HG02610 (cell line): ENCODE measurements around the gene SRR.

Experiments used
- ATAC-seq: cut with Tn5 transposase; IDR thresholded peaks from one replicate; pipeline ENCODE4 v1.9.1; 2021; ENCODE audit warnings: mild to moderate bottlenecking, moderate library complexity; ENCODE audit not compliant: unreplicated experiment

Gene SRR

GRCh38 chr17:2369551-2370210, 65.9 kb downstream of the SRR start:
- ATAC-seq = no peak

- no peak for ATAC-seq
Measured at GRCh38 chr17:2370211-2370589, 66.5 kb downstream of the SRR start.

DNA sequence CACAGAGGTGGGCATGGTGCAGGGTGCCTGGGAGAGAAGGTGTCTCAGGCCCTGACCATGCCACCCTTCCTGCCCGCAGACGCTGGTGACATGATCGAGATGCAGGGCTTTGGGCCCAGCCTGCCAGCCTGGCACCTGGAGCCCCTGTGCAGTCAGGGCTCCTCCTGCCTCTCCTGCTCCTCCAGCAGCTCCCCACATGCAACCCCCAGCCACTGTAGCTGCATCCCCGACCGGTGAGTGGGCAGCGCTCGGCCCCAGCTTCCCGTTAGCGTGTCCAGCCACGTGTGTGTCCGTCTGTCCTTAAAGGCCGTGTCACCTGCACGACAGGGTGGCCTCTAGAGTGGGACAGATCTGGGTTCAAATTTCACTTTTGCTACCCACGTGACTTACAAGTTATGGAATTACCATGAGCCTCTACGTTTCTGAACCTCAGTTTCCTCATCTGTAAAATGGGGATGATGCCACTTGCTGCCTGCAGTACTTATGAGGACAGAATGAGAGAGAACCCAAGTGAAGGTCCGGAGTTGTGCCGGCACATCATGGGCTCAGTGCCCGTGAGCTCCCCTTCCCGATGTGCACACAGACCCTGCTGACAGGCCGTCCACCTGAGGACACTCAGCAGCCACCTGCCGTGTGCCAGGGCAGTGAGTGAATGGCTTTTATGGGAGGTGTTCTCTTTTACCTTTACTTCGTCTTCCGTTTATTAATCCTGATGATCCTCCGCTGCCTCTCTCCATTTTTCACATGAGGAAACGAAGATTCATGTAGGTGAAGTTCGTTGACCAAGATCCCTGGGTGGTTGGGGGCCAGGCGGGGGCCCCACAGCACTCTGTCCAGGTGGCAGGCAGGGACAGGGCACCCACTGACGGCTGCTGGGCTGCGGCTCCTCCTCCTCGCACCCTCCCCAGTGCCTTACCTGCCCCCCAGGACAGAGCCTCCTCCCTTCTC, 67.7 kb downstream of the SRR start:
- ATAC-seq = no peak

DNA sequence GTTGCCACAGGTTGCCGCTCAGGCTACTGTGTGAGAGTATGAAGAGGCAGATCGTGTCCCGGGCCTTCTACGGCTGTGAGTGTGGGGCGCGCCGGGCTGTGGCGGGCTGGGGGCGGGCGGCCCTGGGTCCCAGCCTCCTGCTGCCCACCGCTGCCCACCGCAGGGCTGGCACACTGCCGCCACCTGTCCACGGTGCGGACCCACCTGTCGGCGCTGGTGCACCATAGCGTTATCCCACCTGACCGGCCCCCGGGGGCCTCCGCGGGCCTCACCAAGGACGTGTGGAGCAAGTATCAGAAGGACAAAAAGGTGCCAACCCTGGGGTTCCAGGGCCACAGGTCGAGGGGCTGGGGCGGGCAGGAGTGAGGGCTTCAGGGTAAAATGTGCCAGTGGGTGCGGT, 68.4 kb downstream of the SRR start:
- ATAC-seq = no peak

- ATAC-seq = no peak
Measured at GRCh38 chr17:2372681-2373080, 68.9 kb downstream of the SRR start.

- no peak for ATAC-seq
Measured at GRCh38 chr17:2373179-2373578, 69.4 kb downstream of the SRR start.
